HCT116 (cell line): ENCODE measurements around the gene RCAN2. TPM values are rescaled to one million over a fixed set of nuclear protein-coding genes. Genes with fewer than 3 reads are reported as not detected.

Experiments used
- ATAC-seq: fragments of 200-7000 bp; cut with Tn5 transposase; 2 replicates; pipeline ENCODE4 v1.9.1; 2020; ENCODE audit warnings: mild to moderate bottlenecking, moderate library complexity
- BruUV-seq: library from RNA; stranded (reverse); fragments of 400-500 nt; replicated peaks from 2 replicates; lab custom pipeline; 2021; lab: Mats Ljungman, UMichigan
- CTCF ChIA-PET: fragments of 300-600 bp; sonication (Branson Sonifier 250); formaldehyde crosslinking; loops from one replicate; lab custom pipeline; 2021; ENCODE audit warnings: antibody characterized with exemption; lab: Charles Lee
- POLR2A ChIA-PET: fragments of 300-600, 350-600 bp; sonication (Branson Sonifier 250); formaldehyde crosslinking; loops from one replicate; lab custom pipeline; 2021; ENCODE audit warnings: antibody characterized with exemption; lab: Charles Lee
- RAD21 ChIA-PET, 2 experiments: fragments of 300-600 bp; sonication (Branson Sonifier 250); formaldehyde crosslinking; loops; one replicate each; lab custom pipeline; 2023; ENCODE audit warnings: low total read pairs in 2 of 2; ENCODE audit not compliant: uncharacterized antibody in 2 of 2, unreplicated experiment in 2 of 2, low non-redundant PET in 1 of 2; lab: Charles Lee
- DNase-seq: peaks from one replicate; pipeline ENCODE4 v3.0.0-alpha.2; 2010; ENCODE audit warnings: low read depth, low spot score
- H2AFZ ChIP-seq: fragments of 200-600 bp; shearing (Covaris generic), sonication (generic); 2 replicates; pipeline ENCODE4 v1.6.1; 2017; ENCODE audit warnings: low read depth, mixed run types, mixed read lengths, antibody characterized with exemption, low read length; ENCODE audit not compliant: poor library complexity, severe bottlenecking
- H3K27ac ChIP-seq: 2 replicates; pipeline ENCODE4 v1.5.1; 2012; ENCODE audit warnings: low read depth, low read length
- H3K27me3 ChIP-seq: fragments of 200-600 bp; sonication (generic); 2 replicates; pipeline ENCODE4 v1.6.1; 2016; ENCODE audit warnings: mixed run types, low read length, mixed read lengths; ENCODE audit not compliant: insufficient read depth
- H3K36me3 ChIP-seq, 2 experiments: fragments of 200-500 bp in 1 of 2; fragments of 200-600 bp in 1 of 2; sonication (Bioruptor generic) in 1 of 2; sonication (generic) in 1 of 2; 2 replicates each; pipeline versions ENCODE4 v1.5.1 to v1.6.1; 2014 to 2016; ENCODE audit warnings: low read length in 2 of 2, inconsistent platforms in 1 of 2, mixed read lengths in 1 of 2, mixed run types in 1 of 2; ENCODE audit not compliant: insufficient read depth in 2 of 2, control insufficient read depth in 1 of 2
- H3K4me1 ChIP-seq, 2 experiments: fragments of 200-600 bp in 1 of 2; sonication (generic) in 1 of 2; 2 replicates each; pipeline versions ENCODE4 v1.5.1 to v1.6.1; 2012 to 2017; ENCODE audit warnings: low read length in 2 of 2, inconsistent platforms in 1 of 2, mild to moderate bottlenecking in 1 of 2, mixed read lengths in 1 of 2, mixed run types in 1 of 2, moderate library complexity in 1 of 2; ENCODE audit not compliant: insufficient read depth in 2 of 2, control insufficient read depth in 1 of 2
- H3K4me2 ChIP-seq: fragments of 200-600 bp; sonication (generic); 2 replicates; pipeline ENCODE4 v1.6.1; 2017; ENCODE audit warnings: mixed run types, low read length, mixed read lengths
- H3K4me3 ChIP-seq, 2 experiments: fragments of 200-600 bp in 1 of 2; sonication (generic) in 1 of 2; replicated peaks in 1 of 2; 2 replicates each; pipeline ENCODE4 v1.5.1; 2011 to 2016; ENCODE audit warnings: low read length in 2 of 2, control low read depth in 1 of 2, low read depth in 1 of 2, mild to moderate bottlenecking in 1 of 2, mixed read lengths in 1 of 2, mixed run types in 1 of 2
- H3K79me2 ChIP-seq: fragments of 200-600 bp; sonication (generic); 2 replicates; pipeline ENCODE4 v1.6.1; 2017; ENCODE audit warnings: mild to moderate bottlenecking, mixed run types, low read length, moderate library complexity, mixed read lengths; ENCODE audit not compliant: insufficient read depth
- H3K9ac ChIP-seq: fragments of 200-600 bp; sonication (generic); 2 replicates; pipeline ENCODE4 v1.6.1; 2016; ENCODE audit warnings: low read length, mixed read lengths
- H3K9me2 ChIP-seq: fragments of 200-600 bp; sonication (generic), shearing (Covaris generic); 2 replicates; pipeline ENCODE4 v1.6.1; 2017; ENCODE audit warnings: mixed run types, mild to moderate bottlenecking, moderate library complexity; ENCODE audit not compliant: insufficient read depth
- H3K9me3 ChIP-seq, 2 experiments: fragments of 200-500 bp in 1 of 2; fragments of 200-600 bp in 1 of 2; sonication (Bioruptor generic) in 1 of 2; sonication (generic) in 1 of 2; 2 replicates each; pipeline ENCODE4 v1.6.1; 2014 to 2017; ENCODE audit warnings: low read length in 2 of 2, mixed read lengths in 2 of 2, inconsistent platforms in 1 of 2, low read depth in 1 of 2, mild to moderate bottlenecking in 1 of 2, mixed run types in 1 of 2, moderate library complexity in 1 of 2; ENCODE audit not compliant: control insufficient read depth in 1 of 2, insufficient read depth in 1 of 2
- H4K20me1 ChIP-seq: fragments of 200-600 bp; sonication (generic), shearing (Covaris generic); 2 replicates; pipeline ENCODE4 v1.6.1; 2017; ENCODE audit warnings: mixed run types, mild to moderate bottlenecking, moderate library complexity; ENCODE audit not compliant: insufficient read depth
- CBX3 ChIP-seq: IDR thresholded peaks from 2 replicates; pipeline ENCODE4 v1.6.1; 2012; ENCODE audit warnings: low read depth
- FOSL1 ChIP-seq: IDR thresholded peaks from 2 replicates; pipeline ENCODE4 v1.6.1; 2012; ENCODE audit warnings: low read depth
- POLR2A ChIP-seq: IDR thresholded peaks from 2 replicates; pipeline ENCODE4 v1.7.0; 2011; ENCODE audit warnings: borderline replicate concordance; ENCODE audit not compliant: insufficient read depth, insufficient read length; ENCODE audit errors: extremely low read depth
- POLR2AphosphoS5 ChIP-seq: IDR thresholded peaks from 2 replicates; pipeline ENCODE4 v1.6.1; 2011; ENCODE audit warnings: mild to moderate bottlenecking, low read depth, low read length, moderate library complexity
- TCF7L2 ChIP-seq: IDR thresholded peaks from 2 replicates; pipeline ENCODE4 v1.7.0; 2011; ENCODE audit warnings: borderline replicate concordance, inconsistent platforms; ENCODE audit not compliant: insufficient read depth, insufficient read length; ENCODE audit errors: extremely low read depth
- YY1 ChIP-seq: IDR thresholded peaks from 2 replicates; pipeline ENCODE4 v1.6.1; 2011; ENCODE audit warnings: low read length, low read depth, moderate library complexity, mild to moderate bottlenecking; ENCODE audit not compliant: insufficient replicate concordance; ENCODE audit errors: extremely low read depth
- intact Hi-C: fragments of 100-400 bp; cut with micrococcal nuclease; formaldehyde crosslinking; loops from 2 replicates; pipeline ENCODE4 v1.10.0; 2022
- total RNA-seq: library from RNA; stranded (reverse); gene quantifications from one replicate; pipeline ENCODE4 v1.2.1, GENCODE V29; 2021; ENCODE audit not compliant: unreplicated experiment
- TF ChIP-seq, protein P1 (sequence below): IDR thresholded peaks from 2 replicates; pipeline ENCODE4 v1.6.1; 2012
- TF ChIP-seq, protein P2 (sequence below): IDR thresholded peaks from 2 replicates; pipeline ENCODE4 v1.6.1; 2012; ENCODE audit warnings: low read depth

The RCAN2 gene
- total RNA-seq, 1 experiment from 2014 or later = 0.57 TPM

DNA sequence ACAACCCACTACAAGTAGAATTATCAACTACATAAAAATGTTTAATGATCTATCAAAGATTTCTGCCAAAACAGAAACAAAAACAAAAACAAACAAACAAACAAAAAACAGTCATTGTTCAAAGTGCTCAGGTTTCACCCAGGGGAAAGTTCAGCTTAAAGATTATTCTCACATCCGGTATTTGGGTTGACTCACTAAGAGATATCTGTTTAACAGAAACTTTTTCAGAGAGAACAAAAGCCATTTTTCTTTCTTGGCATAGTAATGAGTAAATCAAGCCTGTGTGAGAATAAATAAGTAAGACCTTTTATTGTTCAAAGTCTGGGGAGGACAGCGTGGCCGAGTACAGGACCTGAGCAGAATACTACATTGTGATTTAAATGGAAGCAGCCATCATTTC, 143.6 kb downstream of the RCAN2 start:
- Histone ChIP-seq H3K36me3 (no peaks in the 10 kb centered on the region), H3K79me2 (no peaks in the 10 kb centered on the region), H2AFZ (no peak overlapping the region), H3K4me2 (no peak overlapping the region), H3K27me3 (no peaks in the 10 kb centered on the region), H3K4me3 (no peak overlapping the region), H3K4me1 (no peaks in the 10 kb centered on the region), H3K27ac (no peak overlapping the region), H4K20me1 (no peaks in the 10 kb centered on the region), H3K9me3 (no peaks in the 10 kb centered on the region), H3K9me2 (no peaks in the 10 kb centered on the region), H3K9ac (no peak overlapping the region)
- intact Hi-C loops = no loop called here
- ATAC-seq (no peak), DNase-seq (no peak)
- no TSS peak for BruUV-seq
- ChIA-PET RAD21 (no interaction called here), POLR2A (no interaction called here), CTCF (no interaction called here)
- no peak for TF ChIP-seq POLR2AphosphoS5
- TF ChIP-seq TCF7L2 = no peak
- TF ChIP-seq CBX3 = no peak
- TF ChIP-seq, protein P1, sequence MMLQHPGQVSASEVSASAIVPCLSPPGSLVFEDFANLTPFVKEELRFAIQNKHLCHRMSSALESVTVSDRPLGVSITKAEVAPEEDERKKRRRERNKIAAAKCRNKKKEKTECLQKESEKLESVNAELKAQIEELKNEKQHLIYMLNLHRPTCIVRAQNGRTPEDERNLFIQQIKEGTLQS = no peak

DNA sequence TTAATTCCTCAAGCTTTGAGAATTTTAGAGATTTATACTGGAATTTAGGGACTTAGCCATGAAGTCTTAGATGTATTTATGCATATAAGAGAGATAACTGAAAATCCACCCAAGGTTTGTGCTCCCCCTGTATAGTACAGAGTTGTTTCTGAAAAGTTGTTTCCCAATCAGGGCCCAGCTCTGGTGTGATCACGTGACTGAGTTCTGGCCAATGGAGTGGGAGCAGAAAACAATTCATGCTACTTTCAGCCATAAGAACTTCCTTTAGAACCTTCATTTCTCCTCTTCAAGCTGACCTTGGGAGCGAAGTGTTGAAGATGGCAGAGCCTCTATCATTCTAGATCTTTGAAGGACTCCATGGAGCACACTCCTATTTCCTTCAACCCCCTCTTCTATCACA, 151.0 kb downstream of the RCAN2 start:
- DNase-seq = no peak

More for the DNA sequence above, 151.0 kb downstream of the RCAN2 start:
- Histone ChIP-seq H3K4me3 (no peak overlapping the region), H3K9me3 (no peaks in the 10 kb centered on the region), H3K27ac (no peak overlapping the region), H3K79me2 (no peaks in the 10 kb centered on the region), H3K36me3 (no peaks in the 10 kb centered on the region), H2AFZ (no peak overlapping the region), H4K20me1 (no peaks in the 10 kb centered on the region), H3K4me2 (no peak overlapping the region), H3K9me2 (peaks cover 5% of the 10 kb centered on the region; the same call in 1 of the 2 replicates), H3K27me3 (no peaks in the 10 kb centered on the region), H3K9ac (no peak overlapping the region), H3K4me1 (no peaks in the 10 kb centered on the region)
- no peak for ATAC-seq
- intact Hi-C loops = no loop called here
- TF ChIP-seq, protein P2, sequence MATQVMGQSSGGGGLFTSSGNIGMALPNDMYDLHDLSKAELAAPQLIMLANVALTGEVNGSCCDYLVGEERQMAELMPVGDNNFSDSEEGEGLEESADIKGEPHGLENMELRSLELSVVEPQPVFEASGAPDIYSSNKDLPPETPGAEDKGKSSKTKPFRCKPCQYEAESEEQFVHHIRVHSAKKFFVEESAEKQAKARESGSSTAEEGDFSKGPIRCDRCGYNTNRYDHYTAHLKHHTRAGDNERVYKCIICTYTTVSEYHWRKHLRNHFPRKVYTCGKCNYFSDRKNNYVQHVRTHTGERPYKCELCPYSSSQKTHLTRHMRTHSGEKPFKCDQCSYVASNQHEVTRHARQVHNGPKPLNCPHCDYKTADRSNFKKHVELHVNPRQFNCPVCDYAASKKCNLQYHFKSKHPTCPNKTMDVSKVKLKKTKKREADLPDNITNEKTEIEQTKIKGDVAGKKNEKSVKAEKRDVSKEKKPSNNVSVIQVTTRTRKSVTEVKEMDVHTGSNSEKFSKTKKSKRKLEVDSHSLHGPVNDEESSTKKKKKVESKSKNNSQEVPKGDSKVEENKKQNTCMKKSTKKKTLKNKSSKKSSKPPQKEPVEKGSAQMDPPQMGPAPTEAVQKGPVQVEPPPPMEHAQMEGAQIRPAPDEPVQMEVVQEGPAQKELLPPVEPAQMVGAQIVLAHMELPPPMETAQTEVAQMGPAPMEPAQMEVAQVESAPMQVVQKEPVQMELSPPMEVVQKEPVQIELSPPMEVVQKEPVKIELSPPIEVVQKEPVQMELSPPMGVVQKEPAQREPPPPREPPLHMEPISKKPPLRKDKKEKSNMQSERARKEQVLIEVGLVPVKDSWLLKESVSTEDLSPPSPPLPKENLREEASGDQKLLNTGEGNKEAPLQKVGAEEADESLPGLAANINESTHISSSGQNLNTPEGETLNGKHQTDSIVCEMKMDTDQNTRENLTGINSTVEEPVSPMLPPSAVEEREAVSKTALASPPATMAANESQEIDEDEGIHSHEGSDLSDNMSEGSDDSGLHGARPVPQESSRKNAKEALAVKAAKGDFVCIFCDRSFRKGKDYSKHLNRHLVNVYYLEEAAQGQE = no peak
- TF ChIP-seq CBX3 (no peak), POLR2A (no peak), FOSL1 (no peak), YY1 (no peak)
- CTCF ChIA-PET = no interaction called here
- POLR2A ChIA-PET = no interaction called here
- RAD21 ChIA-PET = no interaction called here
- no TSS peak for BruUV-seq
